Ectodermal cell (in vitro differentiated cells): Measurements from ENCODE around the gene LFNG.

Experiments
- H3K27ac ChIP-seq: 2 replicates; pipeline ENCODE4 v1.7.0; 2013; ENCODE audit warnings: mild to moderate bottlenecking, low read depth, low read length; ENCODE audit not compliant: insufficient read depth, poor library complexity, severe bottlenecking
- H3K27me3 ChIP-seq: 2 replicates; pipeline ENCODE4 v1.7.0; 2013; ENCODE audit warnings: mild to moderate bottlenecking, low read length; ENCODE audit not compliant: insufficient read depth, control insufficient read depth, poor library complexity, severe bottlenecking
- H3K36me3 ChIP-seq: one replicate; pipeline ENCODE4 v1.7.0; 2013; ENCODE audit warnings: low read length; ENCODE audit not compliant: control insufficient read depth, insufficient read depth
- H3K4me1 ChIP-seq: one replicate; pipeline ENCODE4 v1.7.0; 2013; ENCODE audit warnings: low read length; ENCODE audit not compliant: control insufficient read depth, insufficient read depth
- H3K4me3 ChIP-seq: 2 replicates; pipeline ENCODE4 v1.7.0; 2013; ENCODE audit warnings: low read depth, low read length, control low read depth; ENCODE audit not compliant: insufficient read depth
- H3K9me3 ChIP-seq: 2 replicates; pipeline ENCODE4 v1.7.0; 2013; ENCODE audit warnings: mild to moderate bottlenecking, low read length, moderate library complexity; ENCODE audit not compliant: control insufficient read depth
- WGBS, 2 experiments: methylation state at CpG; one replicate each; pipeline ENCODE4 v1.1.7; 2013; ENCODE audit warnings: missing lambda C conversion rate in 2 of 2; 5-methylcytosine and 5-hydroxymethylcytosine counted together

Gene LFNG

DNA sequence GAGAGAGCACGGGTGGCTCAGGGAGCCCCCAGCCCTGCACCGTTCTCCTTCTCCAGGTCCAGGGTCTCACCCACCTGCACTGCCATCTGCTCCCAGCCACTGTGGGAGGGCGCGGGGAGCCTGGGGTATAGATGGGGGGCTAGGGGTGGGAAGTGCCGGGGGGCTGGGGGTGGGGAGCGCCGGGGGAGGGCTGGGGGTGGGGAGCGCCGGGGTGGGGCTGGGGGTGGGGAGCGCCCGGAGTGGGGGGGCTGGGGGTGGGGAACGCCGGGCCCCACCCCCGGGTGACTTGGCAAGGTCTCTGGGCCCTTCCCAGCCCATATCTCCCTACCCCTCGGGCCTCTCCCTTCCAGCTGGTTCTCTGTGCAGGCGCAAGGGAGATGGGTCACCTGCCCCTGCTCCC is 43.3 kb upstream of the LFNG start, which contains the start of gene GRIFIN:
Gene GRIFIN (minus strand): TSS at position 101 of the 400 bp plus-strand sequence. CDS start 15 bp downstream, at position 86.
- Histone ChIP-seq H3K27me3 (no peaks in the 10 kb centered on the region), H3K9me3 (no peaks in the 10 kb centered on the region), H3K4me3 (no peak within 1 kb of the TSS), H3K27ac (no peak within 1 kb of the TSS), H3K4me1 (peaks cover 32% of the 10 kb centered on the region), H3K36me3 (no peaks in the 10 kb centered on the region)
- WGBS, 2 experiments: 88% methylated on average over 7 to 9 of the region's 16 CpGs

DNA sequence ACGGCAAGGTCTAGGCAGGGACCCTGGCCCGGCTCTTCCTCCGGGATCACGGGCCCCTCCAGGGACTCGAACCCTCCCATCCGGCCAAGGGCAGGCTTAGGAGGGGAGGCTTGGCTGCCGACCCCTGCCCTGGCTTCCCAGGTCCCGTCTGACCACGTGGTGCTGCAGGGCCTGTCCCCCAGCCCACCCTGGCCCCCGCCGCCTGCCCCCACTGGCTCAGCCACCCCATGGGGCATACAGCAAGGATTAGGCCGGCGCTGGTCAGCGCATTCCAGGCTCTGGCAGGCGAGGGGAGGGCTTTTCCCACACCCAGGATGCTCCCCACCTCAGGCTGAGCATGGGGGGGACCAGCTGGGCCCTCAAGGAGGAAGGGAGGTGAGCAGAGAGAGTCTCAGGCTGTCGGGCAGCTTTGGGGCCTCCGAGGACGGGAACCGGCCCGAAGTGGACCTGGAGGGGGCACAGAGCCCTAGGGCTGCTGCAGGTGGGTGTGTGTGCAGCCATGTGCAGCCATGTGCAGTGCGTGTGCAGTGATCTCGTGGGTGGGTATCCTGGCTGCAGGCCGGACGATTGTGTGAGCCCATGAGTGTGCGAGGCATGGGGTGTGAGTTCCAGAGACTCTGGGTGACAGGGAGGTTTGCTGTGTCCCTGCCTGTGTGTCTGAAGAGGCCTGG is 42.7 kb upstream of the LFNG start:
- no peak overlapping the region for H3K4me3 ChIP-seq
- H3K36me3 ChIP-seq: no peaks in the 10 kb centered on the region
- H3K4me1 ChIP-seq: peaks cover 28% of the 10 kb centered on the region
- H3K27me3 ChIP-seq: no peaks in the 10 kb centered on the region
- no peaks in the 10 kb centered on the region for H3K9me3 ChIP-seq
- 70 to 72% methylated on average over 25 of the region's 25 CpGs for WGBS, 2 experiments
- H3K27ac ChIP-seq: no peak overlapping the region

DNA sequence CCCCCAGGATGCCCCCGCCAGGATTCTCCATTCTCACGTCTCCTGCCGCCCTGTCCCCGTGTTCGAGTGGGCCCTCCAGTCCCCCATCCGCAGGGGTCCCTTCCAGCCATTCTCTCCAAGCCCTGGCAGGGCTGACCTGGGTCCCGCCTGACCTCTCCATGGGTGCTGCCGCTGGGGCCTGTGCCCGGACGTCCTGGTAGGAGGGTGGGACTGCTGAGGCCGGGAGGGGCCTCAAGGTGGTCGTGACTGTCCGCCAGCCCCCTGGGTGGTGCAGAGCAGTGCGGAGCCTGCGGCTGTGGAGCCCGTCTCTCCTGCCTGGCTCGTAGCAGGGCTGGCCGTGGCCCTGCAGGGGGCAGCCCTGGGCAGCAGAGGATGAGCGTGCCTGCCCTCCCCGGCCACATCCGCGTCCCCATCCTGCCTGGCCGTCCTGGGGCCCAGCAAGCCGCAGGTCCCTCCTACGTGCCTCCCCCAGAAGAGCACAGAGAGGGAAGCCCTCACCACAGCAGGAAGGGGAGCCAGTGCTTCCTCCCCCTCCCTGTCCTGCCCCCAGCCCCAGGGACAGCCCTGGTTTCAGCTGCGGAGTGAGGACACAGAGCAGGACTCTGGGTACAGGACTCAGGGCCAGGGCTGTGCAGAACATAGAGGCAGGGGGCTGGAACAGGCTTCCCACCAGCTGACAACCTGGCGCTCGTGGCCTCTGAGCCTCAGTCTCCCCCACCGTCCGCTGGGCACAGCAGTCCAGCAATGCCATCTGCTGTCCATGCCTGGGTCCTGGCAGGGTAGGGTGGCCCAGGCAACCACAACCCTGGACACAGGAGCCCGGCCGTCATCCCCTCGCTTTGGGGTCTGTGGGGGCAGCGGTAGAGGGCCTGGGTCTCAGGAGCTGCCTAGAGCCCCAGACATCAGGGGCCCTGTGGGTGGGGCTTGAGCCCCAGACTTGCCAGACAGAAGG is 41.9 kb upstream of the LFNG start:
- Histone ChIP-seq H3K4me3 (no peak overlapping the region), H3K27ac (no peak overlapping the region), H3K9me3 (no peaks in the 10 kb centered on the region), H3K4me1 (peaks cover 28% of the 10 kb centered on the region), H3K36me3 (no peaks in the 10 kb centered on the region), H3K27me3 (no peaks in the 10 kb centered on the region)
- 44% methylated on average over 34 of the region's 34 CpGs for WGBS, 2 experiments

DNA sequence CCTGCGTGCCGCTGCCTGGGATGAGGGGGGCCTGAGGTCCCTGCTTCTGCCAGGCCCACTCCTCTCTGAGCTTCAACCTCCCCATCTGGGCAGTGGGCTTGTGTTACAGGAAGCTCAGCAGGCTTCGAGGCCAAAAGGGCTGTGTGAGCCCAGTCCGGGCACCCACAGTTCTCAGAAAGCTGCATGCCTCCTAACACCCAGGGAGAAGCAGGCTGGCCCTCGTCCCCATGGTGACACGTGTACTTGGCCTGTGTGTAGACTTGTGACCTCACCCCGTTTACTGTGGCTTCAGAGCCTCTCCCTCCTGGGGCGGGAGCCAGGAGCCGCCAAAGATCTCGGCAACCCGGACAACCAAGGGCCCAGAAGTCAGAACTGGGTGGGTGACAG is 41.2 kb upstream of the LFNG start:
- Histone ChIP-seq H3K9me3 (no peaks in the 10 kb centered on the region), H3K36me3 (no peaks in the 10 kb centered on the region), H3K4me3 (no peak overlapping the region), H3K27me3 (no peaks in the 10 kb centered on the region), H3K4me1 (peaks cover 28% of the 10 kb centered on the region), H3K27ac (no peak overlapping the region)
- WGBS, 2 experiments: 90 to 92% methylated on average over 11 of the region's 11 CpGs

DNA sequence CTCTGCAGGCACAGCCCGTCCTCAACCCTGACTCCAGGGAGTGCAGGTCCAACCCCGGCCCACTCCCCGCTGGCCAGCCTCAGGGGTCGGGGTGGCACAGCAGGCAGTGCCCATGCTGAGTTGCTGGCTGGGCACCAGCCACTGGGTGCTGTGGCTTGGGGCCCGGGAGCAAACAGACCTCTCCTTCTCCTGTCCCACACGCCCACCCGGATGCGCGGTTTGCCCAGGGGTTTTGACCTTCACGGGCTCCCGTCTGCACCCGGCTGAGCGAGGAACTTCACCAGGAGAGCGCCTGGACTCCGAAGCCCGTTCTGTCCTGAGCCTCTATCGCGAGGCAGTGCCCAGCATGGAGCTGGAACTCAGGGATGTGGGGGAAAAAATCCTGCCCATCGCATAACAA is 40.8 kb upstream of the LFNG start:
- H3K4me3 ChIP-seq: no peak overlapping the region
- no peaks in the 10 kb centered on the region for H3K36me3 ChIP-seq
- no peaks in the 10 kb centered on the region for H3K9me3 ChIP-seq
- peaks cover 28% of the 10 kb centered on the region for H3K4me1 ChIP-seq
- 91 to 93% methylated on average over 19 of the region's 19 CpGs for WGBS, 2 experiments
- H3K27me3 ChIP-seq: no peaks in the 10 kb centered on the region
- no peak overlapping the region for H3K27ac ChIP-seq

DNA sequence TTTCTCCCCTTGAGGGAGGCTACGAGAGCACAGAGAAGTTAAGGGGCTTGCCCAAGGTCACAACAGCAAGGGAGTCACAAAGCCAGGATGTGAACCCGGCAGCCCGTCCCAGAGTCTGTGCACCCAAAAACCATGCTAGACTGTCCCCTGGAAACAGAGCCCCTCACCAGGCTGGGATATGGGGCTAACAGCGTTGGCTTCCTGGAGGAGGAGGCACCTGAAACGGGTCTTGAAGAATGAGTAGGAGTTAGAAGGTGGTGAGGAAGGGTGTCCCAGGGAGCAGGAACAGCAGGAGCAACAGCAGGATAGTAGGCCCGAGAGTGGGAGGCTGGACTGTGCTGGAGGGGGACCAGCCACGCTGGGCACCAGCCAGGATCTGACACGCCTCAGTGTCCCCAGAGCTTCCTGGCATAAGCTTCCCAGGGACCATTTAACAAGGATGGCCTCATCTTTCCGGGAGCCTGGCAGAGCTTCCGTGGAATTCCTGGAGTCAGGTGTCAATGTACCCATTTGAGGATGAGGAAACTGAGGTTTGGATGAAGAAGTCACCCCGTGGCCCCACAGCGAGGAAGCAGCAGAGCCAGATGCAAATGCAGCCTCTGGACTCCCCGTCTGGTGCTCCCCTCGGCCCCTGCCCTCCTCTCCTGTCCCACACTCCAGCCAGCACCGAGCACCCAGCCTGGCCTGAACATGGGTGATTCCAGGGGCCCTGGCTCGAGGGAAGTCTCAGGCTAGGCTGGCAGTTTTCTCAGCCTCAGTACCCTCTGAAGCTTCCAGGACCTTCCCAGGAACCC is 40.1 kb upstream of the LFNG start:
- 94% methylated on average over 16 of the region's 16 CpGs for WGBS, 2 experiments
- Histone ChIP-seq H3K27ac (no peak overlapping the region), H3K36me3 (no peaks in the 10 kb centered on the region), H3K4me3 (no peak overlapping the region), H3K27me3 (no peaks in the 10 kb centered on the region), H3K4me1 (peaks cover 28% of the 10 kb centered on the region), H3K9me3 (no peaks in the 10 kb centered on the region)

DNA sequence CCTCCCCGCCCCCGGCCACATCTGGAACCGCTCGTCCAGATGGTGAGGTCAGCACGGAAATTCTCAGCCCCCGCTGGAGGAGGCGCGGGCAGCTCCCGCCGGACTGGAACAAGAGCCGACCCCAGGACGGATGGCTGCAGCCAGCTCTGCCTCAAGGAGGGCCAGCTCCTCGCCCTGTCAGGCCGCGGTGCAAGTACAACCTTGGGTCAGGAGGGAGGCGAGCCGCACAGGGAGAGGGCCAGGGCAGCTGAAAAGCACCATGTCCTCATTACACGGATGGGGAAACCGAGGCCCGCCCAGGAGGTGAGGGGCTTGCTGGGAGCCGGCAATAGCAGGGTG is 39.5 kb upstream of the LFNG start:
- 77 to 83% methylated on average over 21 of the region's 21 CpGs for WGBS, 2 experiments
- Histone ChIP-seq H3K27me3 (no peaks in the 10 kb centered on the region), H3K9me3 (no peaks in the 10 kb centered on the region), H3K4me3 (no peak overlapping the region), H3K27ac (no peak overlapping the region), H3K36me3 (no peaks in the 10 kb centered on the region), H3K4me1 (peaks cover 28% of the 10 kb centered on the region)

DNA sequence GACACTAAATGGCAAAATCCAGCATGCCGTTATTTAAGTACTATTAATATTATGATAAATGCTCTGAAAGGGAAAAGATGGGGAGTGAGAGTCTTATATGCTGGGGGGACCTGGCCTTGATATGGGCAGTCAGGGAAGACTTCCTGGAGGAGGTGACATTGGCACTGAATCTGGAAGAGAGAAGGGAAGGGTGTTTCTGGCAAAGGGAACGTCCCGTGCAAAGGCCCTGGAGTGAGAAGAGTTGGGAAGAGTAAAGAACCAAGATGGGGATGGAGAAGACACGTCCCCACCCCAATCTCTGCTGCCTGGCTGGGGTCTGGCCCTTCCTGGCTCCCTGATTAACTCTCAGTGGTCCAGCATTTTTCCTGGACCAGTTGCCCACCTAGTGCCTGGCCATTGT is 38.4 kb upstream of the LFNG start:
- no peak overlapping the region for H3K4me3 ChIP-seq
- H3K36me3 ChIP-seq: no peaks in the 10 kb centered on the region
- 88 to 92% methylated on average over 4 of the region's 4 CpGs for WGBS, 2 experiments

DNA sequence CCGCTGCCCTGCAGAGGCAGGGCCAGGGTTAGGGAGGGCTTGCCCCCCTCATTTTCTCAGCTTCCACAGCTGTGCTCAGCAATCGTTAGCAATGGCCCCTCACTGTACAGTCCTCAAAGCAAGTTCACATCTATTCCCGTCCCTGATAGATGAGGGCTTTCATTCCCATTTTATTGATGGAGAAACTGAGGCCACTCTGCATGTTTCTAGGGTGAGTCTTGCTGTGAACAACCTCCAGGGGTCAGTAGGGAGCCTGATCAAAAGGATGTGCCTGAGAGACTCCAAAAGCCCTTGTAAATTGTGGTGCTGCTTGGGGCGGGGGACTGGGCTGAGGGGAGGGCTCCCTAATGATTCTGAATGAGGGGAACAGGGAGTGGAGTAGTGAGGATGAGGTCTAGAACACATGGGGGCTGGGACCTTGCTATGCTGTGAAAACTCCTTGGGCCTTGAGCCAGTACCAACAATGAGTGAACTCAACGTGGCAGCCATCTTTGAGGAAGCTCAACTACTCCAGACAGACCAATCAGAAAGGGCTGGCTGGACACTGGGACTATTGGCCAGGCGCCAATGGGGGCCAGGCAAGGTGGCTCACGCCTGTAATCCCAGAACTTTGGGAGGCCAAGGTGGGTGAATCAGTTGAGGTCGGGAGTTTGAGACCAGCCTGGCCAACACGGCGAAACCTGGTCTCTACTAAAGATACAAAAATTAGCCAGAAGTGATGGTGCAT is 36.7 kb upstream of the LFNG start:
- H3K4me1 ChIP-seq: peaks cover 17% of the 10 kb centered on the region
- H3K27ac ChIP-seq: no peak overlapping the region
- H3K27me3 ChIP-seq: no peaks in the 10 kb centered on the region
- no peaks in the 10 kb centered on the region for H3K36me3 ChIP-seq
- no peaks in the 10 kb centered on the region for H3K9me3 ChIP-seq
- WGBS, 2 experiments: 89 to 95% methylated on average over 10 of the region's 10 CpGs
- H3K4me3 ChIP-seq: no peak overlapping the region

More for the DNA sequence above, 38.4 kb upstream of the LFNG start:
- Histone ChIP-seq H3K4me1 (peaks cover 28% of the 10 kb centered on the region), H3K27ac (no peak overlapping the region), H3K9me3 (no peaks in the 10 kb centered on the region), H3K27me3 (no peaks in the 10 kb centered on the region)
